Bladder microvascular endothelial cell (primary cell): Measurements from ENCODE around the gene PCSK9. TPM values are rescaled to one million over a fixed set of nuclear protein-coding genes. Genes with fewer than 3 reads are reported as not detected.

Source experiments
- total RNA-seq: library from RNA; depleted of rRNA; stranded (reverse); fragments of >200 nt; gene quantifications from 2 replicates; pipeline ENCODE4 v1.2.3, GENCODE V29; 2014

The PCSK9 gene
- total RNA-seq, result 0.06 and 0.32 TPM in 2 replicates

GRCh38 chr1:55039342-55040082, at the start of gene PCSK9:
Gene PCSK9, plus strand, starts transcription at chr1:55039548. Its CDS starts 290 bp downstream, at chr1:55039838.

GRCh38 chr1:54998677-54999076, 40.7 kb upstream of the PCSK9 start, which contains the start of gene BSND:
Gene BSND, plus strand, starts transcription at chr1:54998933. Its CDS starts 254 bp downstream, at chr1:54999187.

Other genes starting within 250 kb of the PCSK9 start
- not detected in 2 replicates for gene TTC22, start 238.2 kb upstream of the PCSK9 start, total RNA-seq
- gene DHCR24, start 152.4 kb upstream of the PCSK9 start, total RNA-seq, result 56.8 and 87.4 TPM in 2 replicates
- gene TMEM61, start 58.9 kb upstream of the PCSK9 start, total RNA-seq, result 0.06 TPM in 1 of 2 replicates, not detected in the other
- gene BSND, start 40.6 kb upstream of the PCSK9 start, total RNA-seq, result not detected in 2 replicates
- gene USP24, start 175.8 kb downstream of the PCSK9 start, total RNA-seq, result 33.8 and 75.6 TPM in 2 replicates